SU-DHL-6 (cell line): Measurements from ENCODE around the gene ANXA3.

ENCODE experiments used
- H2AFZ ChIP-seq: fragments of 200-600 bp; sonication (generic); 2 replicates; pipeline ENCODE4 v1.6.1; 2014; ENCODE audit warnings: low read depth, mild to moderate bottlenecking, moderate library complexity, mixed read lengths, antibody characterized with exemption, low read length; ENCODE audit not compliant: severe bottlenecking
- H3F3A ChIP-seq: fragments of 200-600 bp; shearing (Covaris generic); 2 replicates; pipeline ENCODE4 v1.6.0; 2016; ENCODE audit warnings: antibody characterized with exemption, mild to moderate bottlenecking; ENCODE audit not compliant: insufficient read depth
- H3K27ac ChIP-seq: fragments of 200-600 bp; sonication (generic); 2 replicates; pipeline ENCODE4 v1.5.1; 2016; ENCODE audit warnings: low read depth, mild to moderate bottlenecking, low read length, moderate library complexity, mixed read lengths
- H3K27me3 ChIP-seq: fragments of 200-600 bp; sonication (generic), shearing (Covaris generic); 2 replicates; pipeline ENCODE4 v1.6.0; 2014; ENCODE audit warnings: mild to moderate bottlenecking, low read length
- H3K36me3 ChIP-seq: fragments of 200-600 bp; sonication (generic); 2 replicates; pipeline ENCODE4 v1.6.1; 2014; ENCODE audit warnings: mild to moderate bottlenecking, low read length, mixed read lengths
- H3K4me2 ChIP-seq: fragments of 300-600, 200-600 bp; shearing (Covaris generic), sonication (generic); 2 replicates; pipeline ENCODE4 v1.6.0; 2014; ENCODE audit warnings: low read length, low read depth, mild to moderate bottlenecking; ENCODE audit not compliant: poor library complexity, severe bottlenecking
- H3K4me3 ChIP-seq: fragments of 200-600 bp; sonication (generic); 2 replicates; pipeline ENCODE4 v1.5.1; 2014; ENCODE audit warnings: antibody characterized with exemption, low read length, mild to moderate bottlenecking, mixed read lengths; ENCODE audit not compliant: insufficient read depth, poor library complexity, severe bottlenecking
- H3K79me2 ChIP-seq: fragments of 200-600 bp; sonication (generic); 2 replicates; pipeline ENCODE4 v1.6.1; 2014; ENCODE audit warnings: mild to moderate bottlenecking, low read length, moderate library complexity; ENCODE audit not compliant: insufficient read depth
- H3K9ac ChIP-seq: fragments of 200-600 bp; sonication (generic); 2 replicates; pipeline ENCODE4 v1.7.0; 2014; ENCODE audit warnings: mild to moderate bottlenecking, low read length
- H3K9me2 ChIP-seq: fragments of 200-600 bp; sonication (generic); replicated peaks from 2 replicates; pipeline ENCODE4 v1.6.1; 2014; ENCODE audit warnings: low read length; ENCODE audit not compliant: insufficient read depth
- H3K9me3 ChIP-seq: fragments of 200-600 bp; sonication (generic); 2 replicates; pipeline ENCODE4 v1.6.1; 2014; ENCODE audit warnings: low read length, mixed read lengths; ENCODE audit not compliant: insufficient read depth
- H4K20me1 ChIP-seq: fragments of 200-600 bp; sonication (generic); 2 replicates; pipeline ENCODE4 v1.6.1; 2014; ENCODE audit warnings: low read depth, mild to moderate bottlenecking, antibody characterized with exemption, low read length, moderate library complexity, mixed read lengths
- EZH2phosphoT487 ChIP-seq: fragments of 200-600 bp; sonication (generic), shearing (Covaris generic); conservative IDR thresholded peaks from 2 replicates; pipeline ENCODE4 v1.6.1; 2018; ENCODE audit warnings: mild to moderate bottlenecking, antibody characterized with exemption, low read length, moderate library complexity, mixed read lengths
- TF ChIP-seq, protein P1 (sequence below): fragments of 200-600 bp; sonication (generic); IDR thresholded peaks from one replicate; pipeline ENCODE4 v1.5.1; 2017; ENCODE audit warnings: antibody characterized with exemption, mild to moderate bottlenecking, low read length, moderate library complexity; ENCODE audit not compliant: insufficient read depth, poor library complexity, severe bottlenecking

The ANXA3 gene

DNA sequence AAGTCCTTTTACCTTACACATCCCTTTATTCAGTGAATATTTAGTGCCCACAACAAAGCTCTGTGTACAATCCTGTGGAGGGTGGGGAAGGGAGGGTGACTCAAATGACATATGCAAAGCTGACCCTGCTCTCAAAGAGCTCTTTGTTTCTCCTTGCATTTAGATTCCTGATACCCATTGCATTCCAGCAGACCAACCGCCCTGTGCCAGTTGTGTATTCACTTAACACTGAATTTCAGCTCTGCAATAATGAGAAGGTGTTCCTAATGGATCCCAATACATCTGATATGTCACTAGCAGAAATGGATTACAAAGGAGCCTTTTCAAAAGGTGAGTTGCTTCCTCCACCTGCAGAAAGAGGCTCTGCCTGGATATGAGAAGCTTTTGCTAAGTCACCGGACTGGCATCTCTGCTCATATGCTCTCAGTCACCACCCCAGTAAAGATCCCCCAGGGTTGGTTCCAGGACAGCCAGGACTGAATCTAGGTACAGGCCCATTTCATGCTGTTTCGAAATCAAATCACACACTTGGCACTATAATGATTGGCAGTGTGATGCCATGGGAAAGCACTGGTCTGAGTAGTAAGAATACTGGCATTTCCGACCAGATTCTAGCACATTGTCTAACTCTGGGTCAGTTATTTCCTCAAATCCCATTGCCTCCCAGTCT lies 17.1 kb upstream of the ANXA3 start:
- Histone ChIP-seq H3K4me2 (no peak overlapping the region), H3K36me3 (no peaks in the 10 kb centered on the region), H3F3A (no peaks in the 10 kb centered on the region), H3K27me3 (no peaks in the 10 kb centered on the region), H3K4me3 (no peak overlapping the region), H3K9ac (no peak overlapping the region), H3K27ac (no peak overlapping the region), H4K20me1 (no peaks in the 10 kb centered on the region), H2AFZ (no peak overlapping the region), H3K79me2 (no peaks in the 10 kb centered on the region), H3K9me3 (no peaks in the 10 kb centered on the region), H3K9me2 (no peaks in the 10 kb centered on the region)
- TF ChIP-seq, protein P1, sequence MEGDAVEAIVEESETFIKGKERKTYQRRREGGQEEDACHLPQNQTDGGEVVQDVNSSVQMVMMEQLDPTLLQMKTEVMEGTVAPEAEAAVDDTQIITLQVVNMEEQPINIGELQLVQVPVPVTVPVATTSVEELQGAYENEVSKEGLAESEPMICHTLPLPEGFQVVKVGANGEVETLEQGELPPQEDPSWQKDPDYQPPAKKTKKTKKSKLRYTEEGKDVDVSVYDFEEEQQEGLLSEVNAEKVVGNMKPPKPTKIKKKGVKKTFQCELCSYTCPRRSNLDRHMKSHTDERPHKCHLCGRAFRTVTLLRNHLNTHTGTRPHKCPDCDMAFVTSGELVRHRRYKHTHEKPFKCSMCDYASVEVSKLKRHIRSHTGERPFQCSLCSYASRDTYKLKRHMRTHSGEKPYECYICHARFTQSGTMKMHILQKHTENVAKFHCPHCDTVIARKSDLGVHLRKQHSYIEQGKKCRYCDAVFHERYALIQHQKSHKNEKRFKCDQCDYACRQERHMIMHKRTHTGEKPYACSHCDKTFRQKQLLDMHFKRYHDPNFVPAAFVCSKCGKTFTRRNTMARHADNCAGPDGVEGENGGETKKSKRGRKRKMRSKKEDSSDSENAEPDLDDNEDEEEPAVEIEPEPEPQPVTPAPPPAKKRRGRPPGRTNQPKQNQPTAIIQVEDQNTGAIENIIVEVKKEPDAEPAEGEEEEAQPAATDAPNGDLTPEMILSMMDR, result no peak
- TF ChIP-seq EZH2phosphoT487, result no peak

DNA sequence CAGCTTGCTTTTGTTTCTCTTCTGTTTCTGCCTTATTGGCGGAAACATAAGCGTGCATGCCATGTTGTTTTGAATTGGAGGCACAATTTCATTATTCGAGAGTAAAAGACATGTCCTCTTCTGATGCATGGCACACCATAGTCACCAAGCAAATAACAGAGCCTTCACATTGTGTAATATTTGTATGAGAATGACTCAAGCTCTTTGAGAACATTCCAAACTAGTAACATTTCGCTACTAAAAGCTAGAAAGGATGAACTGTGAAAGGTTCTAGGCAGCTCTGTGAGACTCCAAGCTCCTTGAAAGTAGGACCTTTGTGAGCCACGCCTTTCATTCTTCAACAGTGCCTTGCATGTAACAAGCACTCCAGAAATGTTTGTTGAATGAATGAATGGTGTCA lies 9.2 kb upstream of the ANXA3 start:
- Histone ChIP-seq H3K4me2 (no peak overlapping the region), H3K27me3 (no peaks in the 10 kb centered on the region), H3K9ac (no peak overlapping the region), H3K79me2 (no peaks in the 10 kb centered on the region), H3F3A (no peaks in the 10 kb centered on the region), H2AFZ (no peak overlapping the region), H3K27ac (no peak overlapping the region), H4K20me1 (no peaks in the 10 kb centered on the region), H3K4me3 (no peak overlapping the region), H3K9me3 (no peaks in the 10 kb centered on the region), H3K36me3 (no peaks in the 10 kb centered on the region), H3K9me2 (no peaks in the 10 kb centered on the region)
- TF ChIP-seq EZH2phosphoT487, result no peak
- TF ChIP-seq, protein P1, result no peak

DNA sequence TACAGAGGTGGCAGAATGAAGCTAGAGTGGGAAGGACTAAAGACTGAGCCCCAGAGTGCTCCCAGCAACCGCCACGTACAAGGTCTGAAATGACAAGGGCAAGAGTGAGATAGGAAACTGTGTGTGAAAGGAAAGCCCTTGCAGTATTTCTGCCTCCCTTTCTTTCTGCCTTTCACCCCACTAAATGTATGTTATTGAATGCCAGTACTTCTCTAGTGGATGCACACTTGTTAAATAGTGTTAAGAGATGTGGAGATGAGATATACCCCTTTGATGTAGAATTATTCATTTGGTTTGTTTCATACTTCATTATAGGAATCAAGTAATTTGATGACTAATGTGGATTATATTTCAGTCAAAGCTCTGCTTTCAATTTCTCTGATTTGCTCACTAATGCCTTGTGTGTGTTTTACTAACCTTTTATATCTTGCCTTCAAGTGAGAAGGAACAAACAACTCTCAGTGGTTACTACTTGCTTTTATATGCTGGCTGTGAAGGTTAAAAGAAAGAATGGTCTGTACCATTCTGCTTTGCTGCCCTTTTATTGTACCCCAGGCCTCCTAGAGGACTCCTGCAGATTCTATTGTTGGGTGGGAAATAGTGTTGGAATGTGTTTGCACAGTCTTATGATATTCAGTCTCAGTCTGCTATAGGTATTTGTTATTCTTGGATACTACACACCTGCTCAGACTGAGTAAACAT lies 8.0 kb upstream of the ANXA3 start:
- Histone ChIP-seq H3K4me2 (no peak overlapping the region), H3K27ac (no peak overlapping the region), H4K20me1 (no peaks in the 10 kb centered on the region), H3K9me2 (no peaks in the 10 kb centered on the region), H3F3A (no peaks in the 10 kb centered on the region), H3K9me3 (no peaks in the 10 kb centered on the region), H3K27me3 (no peaks in the 10 kb centered on the region), H3K9ac (no peak overlapping the region), H3K4me3 (no peak overlapping the region), H3K36me3 (no peaks in the 10 kb centered on the region), H3K79me2 (no peaks in the 10 kb centered on the region), H2AFZ (no peak overlapping the region)
- no peak for TF ChIP-seq EZH2phosphoT487
- TF ChIP-seq, protein P1, result no peak
